AG10803 (cell line): ENCODE results near the gene RPTOR.
A peak's percentile ranks its signal among the peaks of the same experiment; 100 is the strongest.

Source experiments
- DNase-seq: peaks from one replicate; pipeline ENCODE4 v3.0.0; 2010; ENCODE audit warnings: low read depth
- H3K4me3 ChIP-seq: 2 replicates; pipeline ENCODE4 v1.5.1; 2011; ENCODE audit warnings: mild to moderate bottlenecking, low read length, control low read depth
- TF ChIP-seq, protein P1 (sequence below): conservative IDR thresholded peaks from 2 replicates; pipeline ENCODE4 v1.5.1; 2011; ENCODE audit warnings: mild to moderate bottlenecking, low read length, control low read depth, inconsistent platforms

Gene RPTOR

DNA sequence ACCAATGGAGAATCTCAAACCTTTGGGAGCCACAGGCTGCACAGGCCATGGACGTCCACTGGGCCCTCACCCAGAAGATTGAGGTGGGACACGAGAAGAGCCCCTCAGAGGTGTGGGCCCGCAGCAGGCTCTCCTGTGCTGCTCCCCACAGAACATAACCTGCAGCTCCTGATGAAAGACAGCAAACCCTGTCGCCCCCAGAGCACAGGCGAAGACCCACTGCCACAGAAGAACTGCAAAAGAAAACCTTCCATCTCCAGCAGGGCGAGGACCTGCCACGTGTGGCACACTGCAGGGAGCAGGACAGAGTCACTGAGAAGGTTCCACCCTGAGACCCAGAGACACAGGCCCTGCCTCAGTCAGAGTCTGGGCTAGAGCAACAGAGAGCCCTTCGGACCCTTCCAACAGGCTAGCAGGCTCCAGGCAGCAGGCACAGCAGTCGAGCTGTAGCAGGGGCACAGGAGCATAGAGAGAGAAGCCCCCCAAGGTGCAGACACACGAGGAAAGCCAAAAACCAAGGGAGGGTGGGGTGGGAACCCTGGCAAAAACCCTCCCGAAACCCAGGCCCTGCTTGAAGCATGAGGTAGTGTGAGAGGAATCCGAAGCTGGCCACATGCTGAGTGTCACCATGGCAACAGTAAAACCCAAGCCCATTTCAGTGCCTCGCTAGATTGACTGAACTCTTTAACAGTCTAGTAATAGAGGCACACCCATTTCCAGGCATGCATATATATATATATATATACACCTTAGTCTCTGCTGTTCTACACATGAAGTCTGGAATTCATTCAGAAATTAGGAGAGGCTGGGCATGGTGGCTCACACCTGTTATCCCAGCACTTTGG, 387.0 kb downstream of the RPTOR start:
- TF ChIP-seq, protein P1, sequence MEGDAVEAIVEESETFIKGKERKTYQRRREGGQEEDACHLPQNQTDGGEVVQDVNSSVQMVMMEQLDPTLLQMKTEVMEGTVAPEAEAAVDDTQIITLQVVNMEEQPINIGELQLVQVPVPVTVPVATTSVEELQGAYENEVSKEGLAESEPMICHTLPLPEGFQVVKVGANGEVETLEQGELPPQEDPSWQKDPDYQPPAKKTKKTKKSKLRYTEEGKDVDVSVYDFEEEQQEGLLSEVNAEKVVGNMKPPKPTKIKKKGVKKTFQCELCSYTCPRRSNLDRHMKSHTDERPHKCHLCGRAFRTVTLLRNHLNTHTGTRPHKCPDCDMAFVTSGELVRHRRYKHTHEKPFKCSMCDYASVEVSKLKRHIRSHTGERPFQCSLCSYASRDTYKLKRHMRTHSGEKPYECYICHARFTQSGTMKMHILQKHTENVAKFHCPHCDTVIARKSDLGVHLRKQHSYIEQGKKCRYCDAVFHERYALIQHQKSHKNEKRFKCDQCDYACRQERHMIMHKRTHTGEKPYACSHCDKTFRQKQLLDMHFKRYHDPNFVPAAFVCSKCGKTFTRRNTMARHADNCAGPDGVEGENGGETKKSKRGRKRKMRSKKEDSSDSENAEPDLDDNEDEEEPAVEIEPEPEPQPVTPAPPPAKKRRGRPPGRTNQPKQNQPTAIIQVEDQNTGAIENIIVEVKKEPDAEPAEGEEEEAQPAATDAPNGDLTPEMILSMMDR = no peak
- DNase-seq = peak; percentile 90
- H3K4me3 ChIP-seq = no peak overlapping the region

DNA sequence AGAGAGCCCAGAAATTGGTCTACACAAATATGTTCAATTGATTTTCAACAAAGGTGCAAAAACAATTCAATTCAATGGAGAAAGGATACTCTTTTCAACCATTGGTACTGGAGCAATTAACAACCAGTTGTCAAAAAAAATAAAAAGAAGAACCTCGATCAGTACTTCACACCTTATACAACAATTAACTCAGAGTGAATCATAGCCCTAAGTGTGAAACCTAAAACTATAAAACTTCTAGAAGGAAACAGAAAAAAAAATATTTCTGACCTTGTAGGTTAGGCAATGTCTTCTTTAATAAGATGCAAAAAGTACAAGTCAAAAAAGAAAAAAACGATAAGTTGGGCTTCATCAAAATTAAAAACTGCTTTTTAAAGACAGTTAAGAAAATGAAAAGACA, 390.9 kb downstream of the RPTOR start:
- DNase-seq = no peak
- TF ChIP-seq, protein P1 = no peak
- H3K4me3 ChIP-seq = no peak overlapping the region

GRCh38 chr17:80936218-80936617, 391.6 kb downstream of the RPTOR start:
- no peak overlapping the region for H3K4me3 ChIP-seq
- TF ChIP-seq, protein P1 = no peak

GRCh38 chr17:80936723-80937122, 392.1 kb downstream of the RPTOR start:
- no peak overlapping the region for H3K4me3 ChIP-seq
- TF ChIP-seq, protein P1 = no peak
- DNase-seq = no peak

More at GRCh38 chr17:80936218-80936617, 391.6 kb downstream of the RPTOR start:
- DNase-seq = no peak

DNA sequence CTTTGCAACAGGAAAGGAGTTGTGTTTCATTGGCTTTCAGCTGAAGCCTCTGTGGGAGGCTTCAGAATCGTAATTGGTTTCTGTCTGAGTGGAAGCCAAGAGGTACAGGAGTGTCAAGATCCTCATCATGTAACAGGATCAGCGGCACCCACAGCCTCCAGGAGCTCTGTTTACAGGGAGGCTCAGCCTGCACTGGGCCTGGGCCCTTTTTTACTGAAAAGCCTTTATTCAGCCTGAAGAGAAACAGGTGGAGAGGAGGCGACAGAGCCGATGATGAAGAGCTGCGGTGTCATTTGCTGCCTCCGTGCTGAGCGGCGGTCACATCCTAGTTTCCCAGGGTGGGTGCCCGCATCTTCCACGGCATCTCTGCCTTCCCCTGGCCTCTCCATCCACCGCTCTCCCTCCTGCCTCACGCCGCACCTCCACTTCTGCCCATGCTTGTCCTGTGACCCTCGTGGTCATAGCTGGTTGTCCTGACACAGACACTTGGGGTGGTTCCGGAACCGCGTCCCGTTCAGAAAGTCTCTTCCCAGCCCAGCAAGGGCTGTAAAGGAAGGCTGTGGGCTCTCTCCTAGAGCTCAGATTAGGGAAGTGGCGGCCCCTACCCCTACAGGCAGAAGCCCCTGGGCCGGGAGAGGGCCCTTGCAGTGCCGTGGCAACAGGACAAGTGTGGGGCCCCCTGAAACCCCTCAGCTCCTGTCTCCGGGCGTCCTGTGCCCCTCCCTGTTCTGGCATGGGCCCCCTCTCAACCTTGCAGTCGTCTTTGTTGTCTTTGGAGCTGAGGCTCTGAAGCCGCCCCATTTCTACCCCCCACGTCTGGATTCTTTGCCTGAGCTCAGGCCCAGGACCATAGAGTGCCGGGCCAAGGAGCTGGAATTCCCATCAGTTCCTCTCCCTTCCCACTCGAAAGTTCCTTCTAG, 393.1 kb downstream of the RPTOR start:
- H3K4me3 ChIP-seq = no peak overlapping the region
- no peak for DNase-seq
- TF ChIP-seq, protein P1 = no peak

GRCh38 chr17:80938556-80938955, 393.9 kb downstream of the RPTOR start:
- DNase-seq = no peak
- TF ChIP-seq, protein P1 = no peak
- H3K4me3 ChIP-seq = no peak overlapping the region
